ENCODE results near the gene FN1.

Gene FN1

DNA sequence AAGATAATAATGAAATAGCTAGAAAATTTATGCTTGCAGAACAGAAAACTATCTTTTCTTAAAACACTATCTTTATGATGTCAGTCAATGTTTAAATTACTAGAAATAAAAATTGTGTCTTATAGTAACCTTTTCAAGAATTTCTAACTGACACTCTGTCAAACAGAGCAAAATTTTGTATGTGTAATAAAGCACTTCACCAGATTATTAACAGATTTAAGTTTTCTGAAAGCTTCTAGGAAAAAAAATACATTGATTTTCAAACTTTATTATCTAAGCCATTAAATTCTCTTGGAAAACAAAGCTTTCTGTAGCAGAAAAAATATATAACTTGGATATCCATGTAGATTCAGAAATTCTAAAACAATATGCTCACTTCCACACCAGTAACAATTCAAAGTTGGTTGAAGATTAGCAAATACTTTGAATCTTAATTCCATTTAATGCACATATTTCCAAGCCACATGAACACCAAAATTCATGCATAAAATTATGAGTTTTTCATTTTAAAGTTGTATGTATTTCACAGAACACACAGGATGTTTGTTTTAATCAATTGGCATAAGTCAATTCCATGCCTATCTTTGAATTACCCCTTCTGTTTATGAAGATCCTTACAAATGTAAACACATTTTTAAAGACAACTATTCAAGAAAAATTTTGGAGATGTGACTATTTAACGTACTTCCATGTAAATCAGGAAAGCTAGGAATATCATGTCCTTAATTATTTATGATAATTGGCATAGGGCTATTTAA lies 19.9 kb downstream of the FN1 start:
- Histone ChIP-seq H3K79me2 (ENCODE audit: low read length) (no peaks in the 10 kb centered on the region), H3K36me3 (replicated peaks; ENCODE audit: insufficient read depth, low read length) (no peaks in the 10 kb centered on the region), H3K4me1 (ENCODE audit: low read length) (no peaks in the 10 kb centered on the region)

DNA sequence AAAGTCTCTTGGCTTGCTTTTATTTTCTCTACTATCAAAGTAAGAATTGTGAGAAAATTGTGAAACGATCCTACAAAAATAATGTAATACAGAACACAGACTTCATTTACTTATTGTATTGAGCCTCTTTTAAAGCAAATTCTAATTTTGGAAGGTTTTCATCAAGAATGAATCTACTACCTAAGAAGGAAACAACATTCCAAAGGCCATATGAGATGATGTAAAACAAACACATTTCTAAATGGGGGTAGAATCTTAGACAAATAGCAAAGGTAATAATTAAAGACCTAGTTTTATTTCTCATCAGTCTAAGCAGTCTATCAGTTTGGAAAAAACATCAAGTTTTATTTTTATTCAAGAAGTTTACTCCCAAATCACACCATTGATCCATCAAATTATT lies 20.6 kb downstream of the FN1 start:
- Histone ChIP-seq H3K27me3 (replicated peaks; ENCODE audit: insufficient read depth, low read length) (no peaks in the 10 kb centered on the region), H3F3A (ENCODE audit: insufficient read depth, low read length) (no peaks in the 10 kb centered on the region), H3K79me2 (ENCODE audit: low read length) (no peaks in the 10 kb centered on the region), H4K20me1 (ENCODE audit: insufficient read depth, low read length) (no peaks in the 10 kb centered on the region), H3K9me3 (replicated peaks; ENCODE audit: insufficient read depth, low read length) (no peaks in the 10 kb centered on the region), H3K9me2 (replicated peaks; ENCODE audit: insufficient read depth, low read length) (no peaks in the 10 kb centered on the region), H3K4me2 (ENCODE audit: low read depth, low read length) (no peak overlapping the region), H3K27ac (ENCODE audit: low read length) (no peak overlapping the region), H2AFZ (ENCODE audit: low read length) (no peak overlapping the region), H3K4me3 (ENCODE audit: low read length) (no peak overlapping the region), H3K9ac (ENCODE audit: low read length) (no peak overlapping the region), H3K36me3 (replicated peaks; ENCODE audit: insufficient read depth, low read length) (no peaks in the 10 kb centered on the region), H3K4me1 (ENCODE audit: low read length) (no peaks in the 10 kb centered on the region)
- DNase-seq = no peak
- TF ChIP-seq EZH2phosphoT487 (IDR thresholded peaks at IDR 0.05; ENCODE audit: low read length) (no peak), EZH2 (optimal IDR thresholded peaks at IDR 0.05; ENCODE audit: low read depth, low read length) (no peak), CTCF (IDR thresholded peaks at IDR 0.05; ENCODE audit: low read length) (no peak)

More for the DNA sequence above, 19.9 kb downstream of the FN1 start:
- Histone ChIP-seq H3K4me2 (ENCODE audit: low read depth, low read length) (no peak overlapping the region), H3K9me2 (replicated peaks; ENCODE audit: insufficient read depth, low read length) (no peaks in the 10 kb centered on the region), H4K20me1 (ENCODE audit: insufficient read depth, low read length) (no peaks in the 10 kb centered on the region), H3F3A (ENCODE audit: insufficient read depth, low read length) (no peaks in the 10 kb centered on the region), H3K9ac (ENCODE audit: low read length) (no peak overlapping the region), H3K9me3 (replicated peaks; ENCODE audit: insufficient read depth, low read length) (no peaks in the 10 kb centered on the region), H3K4me3 (ENCODE audit: low read length) (no peak overlapping the region), H2AFZ (ENCODE audit: low read length) (no peak overlapping the region), H3K27ac (ENCODE audit: low read length) (no peak overlapping the region), H3K27me3 (replicated peaks; ENCODE audit: insufficient read depth, low read length) (no peaks in the 10 kb centered on the region)
- no peak for TF ChIP-seq CTCF (IDR thresholded peaks at IDR 0.05; ENCODE audit: low read length)
- no peak for TF ChIP-seq EZH2 (optimal IDR thresholded peaks at IDR 0.05; ENCODE audit: low read depth, low read length)
- no peak for TF ChIP-seq EZH2phosphoT487 (IDR thresholded peaks at IDR 0.05; ENCODE audit: low read length)
- no peak for DNase-seq

DNA sequence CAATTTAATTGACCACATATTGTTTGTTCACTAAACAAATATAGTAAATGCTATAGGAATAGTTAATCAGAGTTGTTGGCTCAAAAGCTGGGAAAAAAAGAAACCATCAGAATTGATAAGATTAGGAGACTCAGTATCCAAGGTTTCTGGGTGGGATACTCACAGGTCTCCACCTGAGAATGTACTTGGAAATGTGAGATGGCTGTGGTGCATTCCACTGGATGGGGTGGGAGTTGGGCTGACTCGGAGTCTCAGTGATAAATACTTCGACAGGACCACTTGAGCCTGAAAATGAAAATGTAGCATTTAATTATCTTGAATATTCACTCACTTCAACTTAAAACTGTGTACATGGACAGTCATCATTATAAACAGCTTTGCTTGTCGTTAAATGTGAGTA lies 21.2 kb downstream of the FN1 start:
- Histone ChIP-seq H3K27me3 (replicated peaks; ENCODE audit: insufficient read depth, low read length) (no peaks in the 10 kb centered on the region), H3K9me2 (replicated peaks; ENCODE audit: insufficient read depth, low read length) (no peaks in the 10 kb centered on the region), H3K4me1 (ENCODE audit: low read length) (no peaks in the 10 kb centered on the region), H4K20me1 (ENCODE audit: insufficient read depth, low read length) (no peaks in the 10 kb centered on the region), H3K79me2 (ENCODE audit: low read length) (no peaks in the 10 kb centered on the region), H3K36me3 (replicated peaks; ENCODE audit: insufficient read depth, low read length) (no peaks in the 10 kb centered on the region), H3F3A (ENCODE audit: insufficient read depth, low read length) (no peaks in the 10 kb centered on the region), H3K9me3 (replicated peaks; ENCODE audit: insufficient read depth, low read length) (no peaks in the 10 kb centered on the region), H2AFZ (ENCODE audit: low read length) (no peak overlapping the region), H3K9ac (ENCODE audit: low read length) (no peak overlapping the region), H3K4me3 (ENCODE audit: low read length) (no peak overlapping the region), H3K4me2 (ENCODE audit: low read depth, low read length) (no peak overlapping the region), H3K27ac (ENCODE audit: low read length) (no peak overlapping the region)
- no peak for DNase-seq
- no peak for TF ChIP-seq EZH2 (optimal IDR thresholded peaks at IDR 0.05; ENCODE audit: low read depth, low read length)
- TF ChIP-seq CTCF (IDR thresholded peaks at IDR 0.05; ENCODE audit: low read length) = no peak
- TF ChIP-seq EZH2phosphoT487 (IDR thresholded peaks at IDR 0.05; ENCODE audit: low read length) = no peak
